GM06990 (cell line): ENCODE results near the gene DNAJC11.

Experiments used
- DNase-seq: peaks from one replicate; pipeline ENCODE4 v3.0.0-alpha.2; 2011; ENCODE audit not compliant: insufficient read length; ENCODE audit errors: extremely low read depth
- H3K27me3 ChIP-seq: replicated peaks from 2 replicates; pipeline ENCODE4 v1.6.0; 2011; ENCODE audit warnings: low read length; ENCODE audit not compliant: control insufficient read depth, insufficient read depth
- H3K36me3 ChIP-seq: 2 replicates; pipeline ENCODE4 v1.5.1; 2011; ENCODE audit warnings: low read length; ENCODE audit not compliant: control insufficient read depth, insufficient read depth
- H3K4me3 ChIP-seq: replicated peaks from 2 replicates; pipeline ENCODE4 v1.5.1; 2011; ENCODE audit warnings: low read depth, mild to moderate bottlenecking, control low read depth, low read length
- TF ChIP-seq, protein P1 (sequence below): IDR thresholded peaks from 2 replicates; pipeline ENCODE4 v1.5.1; 2011; ENCODE audit warnings: low read length, control low read depth, mild to moderate bottlenecking, inconsistent platforms; ENCODE audit not compliant: insufficient read depth, poor library complexity, severe bottlenecking

Gene DNAJC11

DNA sequence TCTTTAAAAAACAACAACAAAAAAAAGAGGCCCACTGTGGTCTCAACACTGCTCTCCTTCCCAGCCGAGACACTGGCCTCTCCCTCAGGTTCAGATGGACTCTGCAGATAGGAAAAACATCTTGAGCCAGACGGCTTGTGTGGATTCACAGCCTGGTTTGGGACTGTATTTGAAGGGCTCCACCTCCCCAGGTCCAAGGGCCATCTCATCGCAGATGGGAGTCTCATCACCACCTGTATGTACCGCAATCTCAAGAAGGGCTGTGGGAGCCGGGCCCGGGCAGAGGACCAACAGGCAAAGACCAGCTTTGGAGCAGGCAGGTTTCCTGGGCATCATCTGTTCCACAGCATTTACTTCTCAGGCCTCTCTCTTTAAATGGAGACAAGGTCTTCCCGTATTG lies 111.6 kb downstream of the DNAJC11 start:
- TF ChIP-seq, protein P1, sequence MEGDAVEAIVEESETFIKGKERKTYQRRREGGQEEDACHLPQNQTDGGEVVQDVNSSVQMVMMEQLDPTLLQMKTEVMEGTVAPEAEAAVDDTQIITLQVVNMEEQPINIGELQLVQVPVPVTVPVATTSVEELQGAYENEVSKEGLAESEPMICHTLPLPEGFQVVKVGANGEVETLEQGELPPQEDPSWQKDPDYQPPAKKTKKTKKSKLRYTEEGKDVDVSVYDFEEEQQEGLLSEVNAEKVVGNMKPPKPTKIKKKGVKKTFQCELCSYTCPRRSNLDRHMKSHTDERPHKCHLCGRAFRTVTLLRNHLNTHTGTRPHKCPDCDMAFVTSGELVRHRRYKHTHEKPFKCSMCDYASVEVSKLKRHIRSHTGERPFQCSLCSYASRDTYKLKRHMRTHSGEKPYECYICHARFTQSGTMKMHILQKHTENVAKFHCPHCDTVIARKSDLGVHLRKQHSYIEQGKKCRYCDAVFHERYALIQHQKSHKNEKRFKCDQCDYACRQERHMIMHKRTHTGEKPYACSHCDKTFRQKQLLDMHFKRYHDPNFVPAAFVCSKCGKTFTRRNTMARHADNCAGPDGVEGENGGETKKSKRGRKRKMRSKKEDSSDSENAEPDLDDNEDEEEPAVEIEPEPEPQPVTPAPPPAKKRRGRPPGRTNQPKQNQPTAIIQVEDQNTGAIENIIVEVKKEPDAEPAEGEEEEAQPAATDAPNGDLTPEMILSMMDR, result no peak
- H3K36me3 ChIP-seq, result peaks cover 38% of the 10 kb centered on the region
- H3K4me3 ChIP-seq, result no peak overlapping the region
- H3K27me3 ChIP-seq, result no peaks in the 10 kb centered on the region
- DNase-seq, result no peak

DNA sequence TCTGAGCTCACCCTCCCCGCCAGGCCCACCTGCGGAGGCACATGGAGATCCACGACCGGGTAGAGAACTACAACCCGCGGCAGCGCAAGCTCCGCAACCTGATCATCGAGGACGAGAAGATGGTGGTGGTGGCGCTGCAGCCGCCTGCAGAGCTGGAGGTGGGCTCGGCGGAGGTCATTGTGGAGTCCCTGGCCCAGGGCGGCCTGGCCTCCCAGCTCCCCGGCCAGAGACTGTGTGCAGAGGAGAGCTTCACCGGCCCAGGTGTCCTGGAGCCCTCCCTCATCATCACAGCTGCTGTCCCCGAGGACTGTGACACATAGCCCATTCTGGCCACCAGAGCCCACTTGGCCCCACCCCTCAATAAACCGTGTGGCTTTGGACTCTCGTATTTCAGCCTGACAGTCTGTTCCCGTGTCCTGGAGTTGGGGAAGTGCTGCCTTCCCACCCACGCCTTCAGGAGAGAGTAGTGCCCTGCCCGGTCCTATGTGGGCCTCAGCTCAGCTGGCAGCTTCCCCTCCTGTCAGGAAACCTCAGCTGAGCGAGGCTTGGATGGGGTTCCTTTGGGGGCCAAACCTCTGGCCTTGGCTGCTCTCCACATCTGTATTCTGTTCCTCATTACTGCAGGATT lies 112.6 kb downstream of the DNAJC11 start:
- H3K36me3 ChIP-seq, result peaks cover 35% of the 10 kb centered on the region
- TF ChIP-seq, protein P1, result no peak
- no peak for DNase-seq

DNA sequence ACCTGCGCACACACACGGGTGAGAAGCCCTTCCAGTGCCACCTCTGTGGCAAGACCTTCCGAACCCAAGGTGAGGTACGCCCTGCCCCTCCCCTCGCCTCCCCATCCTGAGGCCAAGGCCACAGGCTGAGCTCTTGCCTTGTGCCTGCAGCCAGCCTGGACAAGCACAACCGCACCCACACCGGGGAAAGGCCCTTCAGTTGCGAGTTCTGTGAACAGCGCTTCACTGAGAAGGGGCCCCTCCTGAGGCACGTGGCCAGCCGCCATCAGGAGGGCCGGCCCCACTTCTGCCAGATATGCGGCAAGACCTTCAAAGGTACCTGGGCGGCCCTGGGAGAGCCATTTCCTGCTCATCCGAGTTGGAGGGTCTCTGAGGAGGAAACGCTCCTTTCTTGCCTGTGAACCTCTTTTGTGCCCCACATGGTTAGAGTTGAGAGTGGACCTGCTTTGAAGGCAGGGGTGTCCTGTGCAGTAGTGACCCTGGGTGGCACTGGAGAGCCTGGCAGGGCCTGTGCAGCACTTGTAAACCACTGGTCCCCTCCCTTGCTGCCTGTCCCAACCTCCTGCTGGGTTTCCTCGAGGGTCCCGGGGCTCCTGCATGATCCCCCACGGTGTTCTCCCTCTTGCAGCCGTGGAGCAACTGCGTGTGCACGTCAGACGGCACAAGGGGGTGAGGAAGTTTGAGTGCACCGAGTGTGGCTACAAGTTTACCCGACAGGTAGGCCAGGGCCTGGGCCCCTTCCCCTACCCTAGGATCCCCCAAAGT lies 113.3 kb downstream of the DNAJC11 start:
- peaks cover 32% of the 10 kb centered on the region for H3K36me3 ChIP-seq

More for the DNA sequence above, 112.6 kb downstream of the DNAJC11 start:
- no peak overlapping the region for H3K4me3 ChIP-seq
- H3K27me3 ChIP-seq, result no peaks in the 10 kb centered on the region

DNA sequence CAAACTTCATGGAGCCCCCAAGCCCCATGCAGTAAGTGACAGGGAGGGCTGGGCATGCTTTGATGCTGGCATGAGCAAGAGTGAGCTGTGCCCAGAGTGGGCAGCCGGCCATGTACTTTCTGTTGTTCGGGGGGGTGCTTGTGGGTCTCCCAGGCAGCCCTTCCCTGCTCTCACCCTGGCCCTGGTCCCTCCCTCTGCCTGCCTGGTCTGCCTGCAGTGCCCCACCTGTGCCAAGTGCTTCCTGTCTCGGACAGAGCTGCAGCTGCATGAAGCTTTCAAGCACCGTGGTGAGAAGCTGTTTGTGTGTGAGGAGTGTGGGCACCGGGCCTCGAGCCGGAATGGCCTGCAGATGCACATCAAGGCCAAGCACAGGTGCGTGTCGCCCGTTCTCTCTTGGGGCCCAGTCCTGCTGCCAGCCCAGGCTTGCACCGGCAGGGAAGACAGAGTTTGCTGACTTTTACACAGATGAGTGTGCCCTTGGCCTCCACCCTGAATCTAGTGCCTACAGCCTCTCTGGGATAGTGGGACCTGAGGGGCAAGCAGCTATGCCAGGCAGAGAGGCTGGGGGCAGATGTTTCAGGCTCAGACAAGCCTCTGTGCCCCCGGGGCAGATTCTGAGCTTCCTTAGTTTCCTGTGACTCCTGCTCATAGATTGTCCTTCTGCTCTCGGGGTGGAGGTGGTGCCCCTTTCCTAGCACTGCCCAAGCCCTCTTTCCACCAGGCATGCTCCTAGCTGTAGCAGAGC lies 114.2 kb downstream of the DNAJC11 start:
- Histone ChIP-seq H3K4me3 (no peak overlapping the region), H3K36me3 (peaks cover 26% of the 10 kb centered on the region), H3K27me3 (no peaks in the 10 kb centered on the region)
- no peak for DNase-seq
- TF ChIP-seq, protein P1, result no peak

More for the DNA sequence above, 113.3 kb downstream of the DNAJC11 start:
- no peaks in the 10 kb centered on the region for H3K27me3 ChIP-seq
- TF ChIP-seq, protein P1, result no peak
- no peak for DNase-seq
- H3K4me3 ChIP-seq, result no peak overlapping the region

DNA sequence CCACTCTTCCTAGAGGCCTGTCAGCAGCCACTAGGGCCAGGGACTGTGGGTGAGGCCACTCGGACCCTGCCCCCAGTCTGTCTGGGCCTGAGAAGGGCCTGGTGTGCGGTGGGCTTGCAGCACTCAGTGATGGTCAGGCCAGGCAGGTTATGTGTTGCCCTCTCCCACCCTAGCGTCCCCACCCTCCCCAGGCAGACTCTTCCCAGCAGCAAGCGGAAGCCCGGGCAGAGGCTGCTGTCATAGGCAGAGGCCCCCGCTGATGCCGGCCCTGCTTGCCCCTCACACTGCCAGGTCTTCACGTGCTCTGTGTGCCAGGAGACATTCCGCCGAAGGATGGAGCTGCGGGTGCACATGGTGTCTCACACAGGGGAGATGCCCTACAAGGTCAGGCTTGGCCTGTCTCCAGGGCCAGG lies 115.2 kb downstream of the DNAJC11 start:
- H3K4me3 ChIP-seq, result no peak overlapping the region
- TF ChIP-seq, protein P1, result no peak
- no peaks in the 10 kb centered on the region for H3K27me3 ChIP-seq
- DNase-seq, result no peak
- peaks cover 26% of the 10 kb centered on the region for H3K36me3 ChIP-seq
